Stimulated activated CD4-positive, alpha-beta T cell treated with anti-CD3 and anti-CD28 coated beads, Interleukin-1b, Interleukin-23, amount 100 ng/mL, for 24 hours (primary cell): ENCODE data around the gene TMEM59L.

Experiments used
- DNase-seq, 4 experiments: peaks; one replicate each; pipeline ENCODE4 v3.0.0-alpha.2; 2020; ENCODE audit warnings: low read depth in 4 of 4, low spot score in 1 of 4

The TMEM59L gene

DNA sequence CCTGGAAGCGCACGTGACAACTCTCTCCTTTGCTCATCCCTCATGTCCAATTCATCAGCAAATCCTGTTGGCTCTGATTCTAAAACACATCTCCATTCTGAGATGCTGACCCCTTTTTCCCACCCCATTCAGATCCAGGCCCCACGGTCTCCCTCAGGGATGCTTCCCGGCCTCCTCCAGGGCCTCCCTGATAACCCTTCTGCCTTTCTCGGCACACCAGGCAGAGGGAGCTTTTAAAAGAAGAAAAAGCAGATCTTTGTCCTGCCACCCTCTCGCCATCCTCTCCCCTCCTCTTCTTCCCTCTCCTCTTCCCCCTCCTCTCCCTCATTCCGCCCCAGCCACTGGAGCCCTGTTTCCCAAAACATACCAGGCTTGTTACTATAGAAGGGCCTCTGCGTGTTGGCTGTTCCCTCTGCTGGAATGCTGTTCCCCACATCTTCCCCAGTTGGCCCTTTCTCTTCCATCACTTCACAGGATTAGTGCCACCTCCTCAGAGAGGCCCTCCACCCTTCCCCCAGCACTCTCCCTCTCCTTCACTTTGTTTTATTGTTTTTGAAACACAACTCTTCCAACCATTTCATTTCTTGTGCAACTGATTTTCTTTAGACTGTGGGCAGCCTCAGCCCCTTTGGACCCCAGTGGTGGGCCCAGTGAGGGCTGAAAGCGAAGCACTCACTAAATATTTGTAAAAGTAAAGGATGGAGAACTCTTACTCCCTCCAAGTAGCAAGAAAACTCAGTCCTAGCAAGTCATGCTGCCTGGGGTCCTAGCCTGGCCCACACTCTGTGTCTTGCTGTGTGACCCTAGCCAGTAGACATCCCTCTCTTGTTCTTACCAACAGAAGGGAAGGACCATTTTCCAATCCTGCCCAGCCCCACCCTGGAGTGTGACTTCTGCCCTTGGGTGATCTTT is 3.6 kb upstream of the TMEM59L start:
- DNase-seq = no peak

- no peak for DNase-seq
These were observed 3.0 kb upstream of the TMEM59L start for GRCh38 chr19:18609717-18610051.

DNA sequence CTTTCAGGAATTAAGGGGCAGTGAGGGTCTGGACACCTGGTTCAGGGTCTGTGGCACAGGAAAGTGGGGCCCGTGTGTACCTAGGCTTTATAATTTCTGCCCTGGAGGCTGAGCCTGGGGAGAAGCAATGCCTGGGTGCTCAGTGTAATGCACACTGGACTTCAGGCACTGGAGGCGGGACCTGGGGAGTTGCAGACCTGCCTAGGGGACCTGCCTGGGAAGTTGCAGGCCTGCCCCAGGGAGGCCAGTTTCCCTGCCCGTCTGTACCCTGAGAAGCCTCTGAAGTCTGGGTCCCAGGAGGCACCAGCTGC is 2.5 kb upstream of the TMEM59L start:
- DNase-seq = no peak

DNA sequence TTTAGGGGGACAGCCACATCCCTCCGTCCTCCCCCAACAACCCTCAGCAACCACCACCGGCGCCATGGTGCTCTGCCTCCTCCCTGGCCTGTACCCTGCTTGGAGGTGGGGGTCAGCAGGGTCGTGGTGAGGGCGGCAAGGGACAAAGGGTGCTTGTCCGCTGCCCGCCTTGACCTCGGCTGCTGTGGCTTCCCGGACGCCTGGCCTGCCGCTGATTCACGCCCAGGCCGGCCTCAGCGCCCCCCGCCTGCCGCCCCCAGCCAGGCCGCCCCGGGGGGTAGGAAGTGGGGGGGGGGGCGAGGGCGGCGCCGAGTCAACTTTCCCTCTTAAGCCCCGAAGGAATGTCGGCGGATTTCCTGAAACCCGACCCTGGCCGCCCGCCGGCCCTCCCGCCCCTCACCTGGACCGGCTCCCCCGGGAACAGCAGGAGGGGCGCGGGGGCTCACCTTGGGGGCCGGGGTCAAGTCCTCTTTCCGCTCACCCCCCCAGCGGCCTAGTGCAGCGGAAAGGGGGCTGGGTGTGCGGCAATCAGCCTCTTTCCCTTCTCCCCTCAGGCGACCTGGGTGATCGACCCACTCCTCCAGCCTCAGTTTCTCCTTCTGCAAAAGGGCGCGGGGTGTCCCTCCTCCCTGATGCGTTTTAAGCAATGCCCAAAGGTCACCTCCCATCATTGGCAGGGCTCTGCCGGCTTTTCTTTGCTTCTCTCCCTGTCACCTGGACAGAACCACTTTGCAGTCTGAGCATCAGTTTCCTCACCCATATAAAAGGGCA is 1.9 kb upstream of the TMEM59L start:
- no peak for DNase-seq

- DNase-seq = no peak
These were observed 1.2 kb upstream of the TMEM59L start for GRCh38 chr19:18611327-18612050.

- no peak for DNase-seq
These were observed 459 bp upstream of the TMEM59L start for GRCh38 chr19:18612051-18612771.

DNA sequence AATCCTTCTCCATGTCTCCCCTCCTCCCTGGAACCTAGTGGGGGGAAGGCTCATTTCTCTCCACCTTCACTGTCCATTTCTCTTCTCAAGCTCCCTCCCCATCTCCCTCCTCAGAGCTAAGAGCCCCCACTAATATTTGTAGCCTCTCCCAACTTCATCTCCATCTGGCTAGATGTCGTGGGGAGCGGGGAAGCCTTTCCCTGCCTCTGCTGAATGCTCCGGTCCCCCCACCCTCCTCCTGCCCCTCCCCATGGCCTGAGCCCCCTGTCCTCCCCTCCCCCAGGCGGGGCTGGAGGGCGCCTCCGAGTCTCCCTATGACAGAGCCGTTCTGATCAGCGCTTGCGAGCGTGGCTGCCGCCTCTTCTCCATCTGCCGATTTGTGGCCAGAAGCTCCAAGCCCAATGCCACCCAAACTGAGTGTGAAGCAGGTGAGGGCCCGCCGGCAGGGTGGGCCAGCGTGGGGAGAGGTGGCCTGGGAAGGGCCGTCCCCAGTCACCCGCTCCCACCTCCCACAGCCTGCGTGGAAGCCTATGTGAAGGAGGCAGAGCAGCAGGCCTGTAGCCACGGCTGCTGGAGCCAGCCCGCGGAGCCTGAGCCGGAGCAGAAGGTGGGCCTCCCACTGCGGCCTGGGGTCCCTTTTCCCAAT is 1.0 kb downstream of the TMEM59L start:
- no peak for DNase-seq

GRCh38 chr19:18616023-18616422 is 3.4 kb downstream of the TMEM59L start:
- DNase-seq = no peak

- DNase-seq = no peak
These were observed 4.9 kb downstream of the TMEM59L start for GRCh38 chr19:18617562-18617961.

- DNase-seq = no peak
These were observed 5.6 kb downstream of the TMEM59L start for GRCh38 chr19:18618236-18618635.

GRCh38 chr19:18620311-18620710 is 7.6 kb downstream of the TMEM59L start:
- no peak for DNase-seq

GRCh38 chr19:18620902-18621301 is 8.2 kb downstream of the TMEM59L start:
- DNase-seq = no peak

- no peak for DNase-seq
These were observed 14.2 kb downstream of the TMEM59L start for GRCh38 chr19:18626906-18627305.

GRCh38 chr19:18629166-18630088 is 16.8 kb downstream of the TMEM59L start:
- DNase-seq = no peak

DNA sequence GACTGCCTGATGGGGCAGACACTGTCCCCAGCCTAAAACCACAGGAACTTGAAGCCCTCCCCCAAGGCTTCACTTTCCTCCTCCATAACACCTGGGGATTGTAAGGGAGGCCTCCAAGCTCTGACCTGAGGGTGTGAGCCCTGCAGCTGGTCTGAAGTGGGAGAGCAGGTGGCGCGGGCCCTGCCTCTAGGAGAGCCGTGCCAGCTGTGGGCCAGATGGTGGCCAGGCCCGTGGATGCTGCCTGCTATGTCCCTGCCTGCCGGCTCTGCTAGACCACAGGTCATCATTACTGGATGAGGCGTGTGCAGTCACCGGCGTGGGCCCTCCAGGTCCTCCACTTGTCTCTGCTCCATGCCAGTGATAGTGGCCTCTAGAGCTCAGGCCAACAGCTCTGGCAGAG is 20.7 kb downstream of the TMEM59L start:
- DNase-seq = no peak

DNA sequence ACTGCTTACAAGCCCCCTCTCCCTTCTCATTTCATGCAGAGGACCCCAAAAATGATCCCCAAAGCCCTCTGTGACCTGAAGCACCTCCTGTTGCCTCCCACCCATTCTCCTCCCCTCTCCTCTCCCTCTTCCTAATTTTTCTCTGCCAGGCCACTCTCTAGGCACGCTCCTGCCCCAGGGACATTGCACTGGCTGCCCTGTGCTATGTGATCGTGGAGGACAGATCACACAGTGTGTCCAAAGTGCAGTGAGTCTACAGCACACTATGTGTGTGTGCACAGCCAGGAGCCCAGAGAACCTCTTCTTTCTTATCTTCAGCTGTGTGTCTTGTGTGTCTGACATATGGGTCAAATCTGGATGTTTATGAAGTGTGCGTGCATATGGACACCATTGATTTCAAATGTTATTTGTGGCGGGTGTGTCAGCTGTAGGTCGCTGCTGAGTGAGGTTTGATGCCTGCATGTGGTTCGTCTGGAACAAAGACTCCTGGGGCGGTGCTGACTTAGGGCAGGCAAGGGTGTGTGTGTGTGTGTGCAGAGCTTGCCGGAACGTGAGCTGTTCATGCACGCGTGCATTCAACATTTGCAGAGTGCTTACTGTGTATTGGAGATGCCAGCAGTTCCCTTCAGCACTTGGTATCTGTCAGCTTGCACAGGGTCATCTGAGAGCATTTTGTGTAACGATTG is 22.1 kb downstream of the TMEM59L start:
- DNase-seq = no peak

GRCh38 chr19:18635831-18636182 is 23.1 kb downstream of the TMEM59L start:
- DNase-seq = no peak

GRCh38 chr19:18636183-18636968 is 23.7 kb downstream of the TMEM59L start:
- peak; percentile 99 to 100 (median 99) for DNase-seq
